ENCODE data around the gene RNU6-9. TPM values are rescaled to one million over a fixed set of nuclear protein-coding genes. Genes with fewer than 3 reads are reported as not detected.

RNU6-9 gene
- total RNA-seq, 1 experiment from 2014 or later: not detected

DNA sequence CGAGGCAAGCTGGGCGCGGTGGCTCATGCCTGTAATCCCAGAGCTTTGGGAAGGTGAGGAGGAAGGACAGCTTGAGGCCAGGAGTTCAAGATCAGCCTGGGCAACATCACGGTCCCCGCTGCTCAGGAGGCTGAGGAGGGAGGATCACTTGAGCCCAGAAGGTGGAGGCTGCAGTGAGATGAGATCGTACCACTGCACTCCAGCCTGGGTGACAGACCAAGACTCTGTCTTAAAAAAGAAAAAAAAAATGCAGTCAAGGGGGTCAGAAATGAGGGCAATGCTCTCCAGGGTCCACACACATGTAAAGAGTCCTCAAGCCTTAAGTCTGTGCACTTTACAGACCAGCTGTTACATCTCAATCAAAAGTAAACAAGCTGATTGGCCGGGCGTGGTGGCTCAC is 11.3 kb downstream of the RNU6-9 start:
- H3K4me3 Mint-ChIP-seq: no peak overlapping the region
- DNase-seq (ENCODE audit: low spot score) (no peak), ATAC-seq (no peak)
- TF ChIP-seq RELA (CRISPR knock-in tag; IDR thresholded peaks at IDR 0.05; ENCODE audit: borderline replicate concordance) (no peak), ZSCAN18 (CRISPR knock-in tag; IDR thresholded peaks at IDR 0.05) (no peak)
- H3K4me1 Mint-ChIP-seq: peaks cover 2% of the 10 kb centered on the region; the same call in 1 of the 2 replicates
- no peaks in the 10 kb centered on the region for H3K27me3 Mint-ChIP-seq (ENCODE audit: low read depth)
- POLR2A ChIA-PET: interaction anchor here (0.6 kb wide), 1 partner anchor 131 kb away, joined by 3 read pairs; no protein-coding TSS in a partner anchor
- CTCF ChIA-PET: no interaction called here
- no peaks in the 10 kb centered on the region for H3K9me3 Mint-ChIP-seq
- 0 out of 2 replicates have a peak, but pooled peaks cover 3% of the 10 kb centered on the region for H3K36me3 Mint-ChIP-seq
- H3K27ac Mint-ChIP-seq: peak overlapping the region; percentile 21; the same call in 1 of the 2 replicates

GRCh38 chr19:906480-906879 is 13.2 kb downstream of the RNU6-9 start:
- Mint-ChIP-seq H3K27me3 (ENCODE audit: low read depth) (no peaks in the 10 kb centered on the region), H3K27ac (no peak overlapping the region), H3K4me1 (peaks cover 2% of the 10 kb centered on the region; the same call in 1 of the 2 replicates), H3K36me3 (peaks cover 6% of the 10 kb centered on the region; the same call in 1 of the 2 replicates), H3K9me3 (no peaks in the 10 kb centered on the region), H3K4me3 (no peak overlapping the region)
- no peak for TF ChIP-seq ESRRA (CRISPR knock-in tag; IDR thresholded peaks at IDR 0.05; ENCODE audit: borderline replicate concordance)
- ATAC-seq (no peak), DNase-seq (ENCODE audit: low spot score) (no peak)
- ChIA-PET POLR2A (no interaction called here), CTCF (no interaction called here)

GRCh38 chr19:907183-907853 is 14.0 kb downstream of the RNU6-9 start:
- ChIA-PET POLR2A (no interaction called here), CTCF (no interaction called here)
- peaks cover 2% of the 10 kb centered on the region; the same call in 1 of the 2 replicates for H3K4me1 Mint-ChIP-seq
- H3K27ac Mint-ChIP-seq: no peak overlapping the region
- H3K4me3 Mint-ChIP-seq: no peak overlapping the region
- no peaks in the 10 kb centered on the region for H3K9me3 Mint-ChIP-seq
- ATAC-seq: no peak
- TF ChIP-seq, protein P1, sequence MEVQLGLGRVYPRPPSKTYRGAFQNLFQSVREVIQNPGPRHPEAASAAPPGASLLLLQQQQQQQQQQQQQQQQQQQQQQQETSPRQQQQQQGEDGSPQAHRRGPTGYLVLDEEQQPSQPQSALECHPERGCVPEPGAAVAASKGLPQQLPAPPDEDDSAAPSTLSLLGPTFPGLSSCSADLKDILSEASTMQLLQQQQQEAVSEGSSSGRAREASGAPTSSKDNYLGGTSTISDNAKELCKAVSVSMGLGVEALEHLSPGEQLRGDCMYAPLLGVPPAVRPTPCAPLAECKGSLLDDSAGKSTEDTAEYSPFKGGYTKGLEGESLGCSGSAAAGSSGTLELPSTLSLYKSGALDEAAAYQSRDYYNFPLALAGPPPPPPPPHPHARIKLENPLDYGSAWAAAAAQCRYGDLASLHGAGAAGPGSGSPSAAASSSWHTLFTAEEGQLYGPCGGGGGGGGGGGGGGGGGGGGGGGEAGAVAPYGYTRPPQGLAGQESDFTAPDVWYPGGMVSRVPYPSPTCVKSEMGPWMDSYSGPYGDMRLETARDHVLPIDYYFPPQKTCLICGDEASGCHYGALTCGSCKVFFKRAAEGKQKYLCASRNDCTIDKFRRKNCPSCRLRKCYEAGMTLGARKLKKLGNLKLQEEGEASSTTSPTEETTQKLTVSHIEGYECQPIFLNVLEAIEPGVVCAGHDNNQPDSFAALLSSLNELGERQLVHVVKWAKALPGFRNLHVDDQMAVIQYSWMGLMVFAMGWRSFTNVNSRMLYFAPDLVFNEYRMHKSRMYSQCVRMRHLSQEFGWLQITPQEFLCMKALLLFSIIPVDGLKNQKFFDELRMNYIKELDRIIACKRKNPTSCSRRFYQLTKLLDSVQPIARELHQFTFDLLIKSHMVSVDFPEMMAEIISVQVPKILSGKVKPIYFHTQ (CRISPR knock-in tag; IDR thresholded peaks at IDR 0.05): no peak
- TF ChIP-seq, protein P2, sequence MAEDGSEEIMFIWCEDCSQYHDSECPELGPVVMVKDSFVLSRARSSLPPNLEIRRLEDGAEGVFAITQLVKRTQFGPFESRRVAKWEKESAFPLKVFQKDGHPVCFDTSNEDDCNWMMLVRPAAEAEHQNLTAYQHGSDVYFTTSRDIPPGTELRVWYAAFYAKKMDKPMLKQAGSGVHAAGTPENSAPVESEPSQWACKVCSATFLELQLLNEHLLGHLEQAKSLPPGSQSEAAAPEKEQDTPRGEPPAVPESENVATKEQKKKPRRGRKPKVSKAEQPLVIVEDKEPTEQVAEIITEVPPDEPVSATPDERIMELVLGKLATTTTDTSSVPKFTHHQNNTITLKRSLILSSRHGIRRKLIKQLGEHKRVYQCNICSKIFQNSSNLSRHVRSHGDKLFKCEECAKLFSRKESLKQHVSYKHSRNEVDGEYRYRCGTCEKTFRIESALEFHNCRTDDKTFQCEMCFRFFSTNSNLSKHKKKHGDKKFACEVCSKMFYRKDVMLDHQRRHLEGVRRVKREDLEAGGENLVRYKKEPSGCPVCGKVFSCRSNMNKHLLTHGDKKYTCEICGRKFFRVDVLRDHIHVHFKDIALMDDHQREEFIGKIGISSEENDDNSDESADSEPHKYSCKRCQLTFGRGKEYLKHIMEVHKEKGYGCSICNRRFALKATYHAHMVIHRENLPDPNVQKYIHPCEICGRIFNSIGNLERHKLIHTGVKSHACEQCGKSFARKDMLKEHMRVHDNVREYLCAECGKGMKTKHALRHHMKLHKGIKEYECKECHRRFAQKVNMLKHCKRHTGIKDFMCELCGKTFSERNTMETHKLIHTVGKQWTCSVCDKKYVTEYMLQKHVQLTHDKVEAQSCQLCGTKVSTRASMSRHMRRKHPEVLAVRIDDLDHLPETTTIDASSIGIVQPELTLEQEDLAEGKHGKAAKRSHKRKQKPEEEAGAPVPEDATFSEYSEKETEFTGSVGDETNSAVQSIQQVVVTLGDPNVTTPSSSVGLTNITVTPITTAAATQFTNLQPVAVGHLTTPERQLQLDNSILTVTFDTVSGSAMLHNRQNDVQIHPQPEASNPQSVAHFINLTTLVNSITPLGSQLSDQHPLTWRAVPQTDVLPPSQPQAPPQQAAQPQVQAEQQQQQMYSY (CRISPR knock-in tag; IDR thresholded peaks at IDR 0.05): no peak
- H3K27me3 Mint-ChIP-seq (ENCODE audit: low read depth): no peaks in the 10 kb centered on the region
- no peak for DNase-seq (ENCODE audit: low spot score)
- peaks cover 6% of the 10 kb centered on the region; the same call in 1 of the 2 replicates for H3K36me3 Mint-ChIP-seq

- POLR2A ChIA-PET: no interaction called here
- DNase-seq (ENCODE audit: low spot score): no peak
- TF ChIP-seq ZNF512 (CRISPR knock-in tag; IDR thresholded peaks at IDR 0.05; ENCODE audit: borderline replicate concordance) (no peak), FOXJ3 (CRISPR knock-in tag; IDR thresholded peaks at IDR 0.05; ENCODE audit: borderline replicate concordance) (no peak), ZBTB21 (CRISPR knock-in tag; IDR thresholded peaks at IDR 0.05; ENCODE audit: borderline replicate concordance) (no peak)
- TF ChIP-seq, protein P3, sequence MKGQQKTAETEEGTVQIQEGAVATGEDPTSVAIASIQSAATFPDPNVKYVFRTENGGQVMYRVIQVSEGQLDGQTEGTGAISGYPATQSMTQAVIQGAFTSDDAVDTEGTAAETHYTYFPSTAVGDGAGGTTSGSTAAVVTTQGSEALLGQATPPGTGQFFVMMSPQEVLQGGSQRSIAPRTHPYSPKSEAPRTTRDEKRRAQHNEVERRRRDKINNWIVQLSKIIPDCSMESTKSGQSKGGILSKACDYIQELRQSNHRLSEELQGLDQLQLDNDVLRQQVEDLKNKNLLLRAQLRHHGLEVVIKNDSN (CRISPR knock-in tag; IDR thresholded peaks at IDR 0.05): peak; percentile 65; the same call in 1 of the 2 replicates
- TF ChIP-seq, protein P4, sequence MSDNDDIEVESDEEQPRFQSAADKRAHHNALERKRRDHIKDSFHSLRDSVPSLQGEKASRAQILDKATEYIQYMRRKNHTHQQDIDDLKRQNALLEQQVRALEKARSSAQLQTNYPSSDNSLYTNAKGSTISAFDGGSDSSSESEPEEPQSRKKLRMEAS (CRISPR knock-in tag; IDR thresholded peaks at IDR 0.05): peak; percentile 57; the same call in 1 of the 2 replicates
- TF ChIP-seq, protein P5, sequence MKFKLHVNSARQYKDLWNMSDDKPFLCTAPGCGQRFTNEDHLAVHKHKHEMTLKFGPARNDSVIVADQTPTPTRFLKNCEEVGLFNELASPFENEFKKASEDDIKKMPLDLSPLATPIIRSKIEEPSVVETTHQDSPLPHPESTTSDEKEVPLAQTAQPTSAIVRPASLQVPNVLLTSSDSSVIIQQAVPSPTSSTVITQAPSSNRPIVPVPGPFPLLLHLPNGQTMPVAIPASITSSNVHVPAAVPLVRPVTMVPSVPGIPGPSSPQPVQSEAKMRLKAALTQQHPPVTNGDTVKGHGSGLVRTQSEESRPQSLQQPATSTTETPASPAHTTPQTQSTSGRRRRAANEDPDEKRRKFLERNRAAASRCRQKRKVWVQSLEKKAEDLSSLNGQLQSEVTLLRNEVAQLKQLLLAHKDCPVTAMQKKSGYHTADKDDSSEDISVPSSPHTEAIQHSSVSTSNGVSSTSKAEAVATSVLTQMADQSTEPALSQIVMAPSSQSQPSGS (CRISPR knock-in tag; IDR thresholded peaks at IDR 0.05; ENCODE audit: borderline replicate concordance, low read depth): no peak
Observed at GRCh38 chr19:911197-912033, 18.1 kb downstream of the RNU6-9 start.

More at GRCh38 chr19:911197-912033, 18.1 kb downstream of the RNU6-9 start:
- Mint-ChIP-seq H3K36me3 (peaks cover 3% of the 10 kb centered on the region; the same call in 1 of the 2 replicates), H3K4me3 (peak overlapping the region; percentile 62), H3K9me3 (no peaks in the 10 kb centered on the region), H3K4me1 (no peaks in the 10 kb centered on the region), H3K27me3 (ENCODE audit: low read depth) (peaks cover 26% of the 10 kb centered on the region), H3K27ac (no peak overlapping the region)
- CTCF ChIA-PET: no interaction called here
- peak; percentile 61 for ATAC-seq

All from WTC11 (cell line).